DOHH2 (cell line): ENCODE data around the gene KIF7.

Experiments used
- H3F3A ChIP-seq: fragments of 200-600 bp; sonication (generic), shearing (Covaris generic); 2 replicates; pipeline ENCODE4 v1.6.0; 2016; ENCODE audit warnings: antibody characterized with exemption, mild to moderate bottlenecking; ENCODE audit not compliant: control insufficient read depth, insufficient read depth
- H3K27ac ChIP-seq: fragments of 200-600 bp; sonication (generic); 2 replicates; pipeline ENCODE4 v1.5.1; 2014; ENCODE audit warnings: low read depth, mild to moderate bottlenecking, low read length, moderate library complexity
- H3K27me3 ChIP-seq: fragments of 200-600 bp; sonication (generic); 2 replicates; pipeline ENCODE4 v1.6.1; 2014; ENCODE audit warnings: mild to moderate bottlenecking, low read length, mixed read lengths; ENCODE audit not compliant: control insufficient read depth
- H3K36me3 ChIP-seq: fragments of 200-600 bp; sonication (generic); 2 replicates; pipeline ENCODE4 v1.6.1; 2014; ENCODE audit warnings: mild to moderate bottlenecking, low read length, moderate library complexity, mixed read lengths; ENCODE audit not compliant: control insufficient read depth
- H3K4me1 ChIP-seq: fragments of 200-600 bp; sonication (generic); 2 replicates; pipeline ENCODE4 v1.6.1; 2014; ENCODE audit warnings: mild to moderate bottlenecking, low read length, mixed read lengths; ENCODE audit not compliant: control insufficient read depth
- H3K4me2 ChIP-seq: fragments of 200-600 bp; sonication (generic); 2 replicates; pipeline ENCODE4 v1.6.0; 2014; ENCODE audit warnings: mild to moderate bottlenecking, low read length, moderate library complexity
- H3K4me3 ChIP-seq: fragments of 200-600 bp; sonication (generic); 2 replicates; pipeline ENCODE4 v1.5.1; 2014; ENCODE audit warnings: mild to moderate bottlenecking, low read length, mixed read lengths
- H3K79me2 ChIP-seq: fragments of 200-600 bp; sonication (generic); 2 replicates; pipeline ENCODE4 v1.6.1; 2014; ENCODE audit warnings: mild to moderate bottlenecking, low read length, mixed read lengths; ENCODE audit not compliant: control insufficient read depth
- H3K9me2 ChIP-seq: fragments of 200-600 bp; sonication (generic); replicated peaks from 2 replicates; pipeline ENCODE4 v1.6.1; 2014; ENCODE audit warnings: mild to moderate bottlenecking, low read length, mixed read lengths; ENCODE audit not compliant: control insufficient read depth
- H3K9me3 ChIP-seq: fragments of 200-600 bp; sonication (generic); 2 replicates; pipeline ENCODE4 v1.6.1; 2014; ENCODE audit warnings: antibody characterized with exemption, low read length, mixed read lengths; ENCODE audit not compliant: control insufficient read depth, insufficient read depth
- H4K20me1 ChIP-seq: fragments of 200-600 bp; sonication (generic); 2 replicates; pipeline ENCODE4 v1.6.0; 2014; ENCODE audit warnings: low read depth, mild to moderate bottlenecking, antibody characterized with exemption, low read length, moderate library complexity; ENCODE audit not compliant: control insufficient read depth, insufficient read depth
- EZH2phosphoT487 ChIP-seq: fragments of 200-600 bp; sonication (generic); IDR thresholded peaks from 2 replicates; pipeline ENCODE4 v1.6.1; 2017; ENCODE audit warnings: borderline replicate concordance, mild to moderate bottlenecking, antibody characterized with exemption, low read length, moderate library complexity, mixed read lengths
- TF ChIP-seq, protein P1 (sequence below): fragments of 200-600 bp; sonication (generic); IDR thresholded peaks from one replicate; pipeline ENCODE4 v1.5.1; 2014; ENCODE audit warnings: antibody characterized with exemption, mild to moderate bottlenecking, low read depth, low read length; ENCODE audit not compliant: poor library complexity, severe bottlenecking

Gene KIF7

GRCh38 chr15:89642106-89642505, 13.2 kb downstream of the KIF7 start:
- H3K27me3 ChIP-seq, result no peaks in the 10 kb centered on the region
- no peak overlapping the region for H3K27ac ChIP-seq
- no peak for TF ChIP-seq EZH2phosphoT487
- TF ChIP-seq, protein P1, sequence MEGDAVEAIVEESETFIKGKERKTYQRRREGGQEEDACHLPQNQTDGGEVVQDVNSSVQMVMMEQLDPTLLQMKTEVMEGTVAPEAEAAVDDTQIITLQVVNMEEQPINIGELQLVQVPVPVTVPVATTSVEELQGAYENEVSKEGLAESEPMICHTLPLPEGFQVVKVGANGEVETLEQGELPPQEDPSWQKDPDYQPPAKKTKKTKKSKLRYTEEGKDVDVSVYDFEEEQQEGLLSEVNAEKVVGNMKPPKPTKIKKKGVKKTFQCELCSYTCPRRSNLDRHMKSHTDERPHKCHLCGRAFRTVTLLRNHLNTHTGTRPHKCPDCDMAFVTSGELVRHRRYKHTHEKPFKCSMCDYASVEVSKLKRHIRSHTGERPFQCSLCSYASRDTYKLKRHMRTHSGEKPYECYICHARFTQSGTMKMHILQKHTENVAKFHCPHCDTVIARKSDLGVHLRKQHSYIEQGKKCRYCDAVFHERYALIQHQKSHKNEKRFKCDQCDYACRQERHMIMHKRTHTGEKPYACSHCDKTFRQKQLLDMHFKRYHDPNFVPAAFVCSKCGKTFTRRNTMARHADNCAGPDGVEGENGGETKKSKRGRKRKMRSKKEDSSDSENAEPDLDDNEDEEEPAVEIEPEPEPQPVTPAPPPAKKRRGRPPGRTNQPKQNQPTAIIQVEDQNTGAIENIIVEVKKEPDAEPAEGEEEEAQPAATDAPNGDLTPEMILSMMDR, result no peak

GRCh38 chr15:89641053-89641452, 14.2 kb downstream of the KIF7 start:
- Histone ChIP-seq H3K36me3 (no peaks in the 10 kb centered on the region), H4K20me1 (no peaks in the 10 kb centered on the region), H3F3A (no peaks in the 10 kb centered on the region), H3K9me3 (no peaks in the 10 kb centered on the region), H3K4me2 (no peak overlapping the region), H3K27me3 (no peaks in the 10 kb centered on the region), H3K27ac (no peak overlapping the region), H3K9me2 (no peaks in the 10 kb centered on the region), H3K4me3 (no peak overlapping the region), H3K79me2 (no peaks in the 10 kb centered on the region), H3K4me1 (no peaks in the 10 kb centered on the region)
- TF ChIP-seq EZH2phosphoT487, result no peak
- TF ChIP-seq, protein P1, result no peak

More at GRCh38 chr15:89642106-89642505, 13.2 kb downstream of the KIF7 start:
- no peak overlapping the region for H3K4me2 ChIP-seq
- no peaks in the 10 kb centered on the region for H3K9me3 ChIP-seq
- no peak overlapping the region for H3K4me3 ChIP-seq
- H3F3A ChIP-seq, result no peaks in the 10 kb centered on the region
- no peaks in the 10 kb centered on the region for H3K4me1 ChIP-seq
- no peaks in the 10 kb centered on the region for H3K36me3 ChIP-seq
- H4K20me1 ChIP-seq, result no peaks in the 10 kb centered on the region
- no peaks in the 10 kb centered on the region for H3K9me2 ChIP-seq
- no peaks in the 10 kb centered on the region for H3K79me2 ChIP-seq

- no peaks in the 10 kb centered on the region for H3K36me3 ChIP-seq
- no peak overlapping the region for H3K27ac ChIP-seq
- TF ChIP-seq, protein P1, result no peak
- no peak for TF ChIP-seq EZH2phosphoT487
- H3K27me3 ChIP-seq, result no peaks in the 10 kb centered on the region
- H3K4me1 ChIP-seq, result no peaks in the 10 kb centered on the region
- H4K20me1 ChIP-seq, result no peaks in the 10 kb centered on the region
- H3K9me2 ChIP-seq, result no peaks in the 10 kb centered on the region
- H3K4me3 ChIP-seq, result no peak overlapping the region
- H3K9me3 ChIP-seq, result no peaks in the 10 kb centered on the region
- no peak overlapping the region for H3K4me2 ChIP-seq
- H3F3A ChIP-seq, result no peaks in the 10 kb centered on the region
- no peaks in the 10 kb centered on the region for H3K79me2 ChIP-seq
Measured at GRCh38 chr15:89640245-89640644, 15.0 kb downstream of the KIF7 start.
